ENCODE measurements around the gene FOXP1. TPM values are rescaled to one million over a fixed set of nuclear protein-coding genes. Genes with fewer than 3 reads are reported as not detected.

The FOXP1 gene
- total and polyA plus RNA-seq, 7 experiments from 2014 or later, result 104 to 537 (median 444) TPM

- Histone ChIP-seq H3K27me3 (ENCODE audit: control insufficient read depth in 2 of 2, insufficient read depth in 2 of 2, low read length in 2 of 2) (no peaks in the 10 kb centered on the region), H3K9me3 (ENCODE audit: control insufficient read depth in 2 of 3, low read length in 3 of 3) (no peaks in the 10 kb centered on the region), H3K27ac (ENCODE audit: low read depth, low read length) (no peak overlapping the region), H3K4me3 (ENCODE audit: low read length) (no peak overlapping the region), H3K36me3 (ENCODE audit: control insufficient read depth in 2 of 3, insufficient read depth in 3 of 3, low read length in 3 of 3) (no peaks in the 10 kb centered on the region), H3K4me1 (ENCODE audit: control insufficient read depth in 2 of 2, insufficient read depth in 2 of 2, low read length in 2 of 2) (peaks cover 0 to 4% of the 10 kb centered on the region in 2 donors)
- intact Hi-C loops (cut with micrococcal nuclease), result no loop called here
- Mint-ChIP-seq H3K27me3 (no peaks in the 10 kb centered on the region), H3K9me3 (peaks cover 0 to 5% (median 0%) of the 10 kb centered on the region in 11 donors), H3K27ac (no peak overlapping the region), H3K4me3 (no peak overlapping the region), H3K4me1 (peaks cover 4 to 24% (median 10%) of the 10 kb centered on the region in 7 donors), H3K36me3 (peaks cover 0 to 42% (median 26%) of the 10 kb centered on the region in 5 donors)
- DNase-seq (no peak), ATAC-seq (no peak)
- CTCF ChIA-PET, result no interaction called here
- POLR2A ChIA-PET, result no interaction called here
Observed at GRCh38 chr3:71564361-71564760, 19.2 kb downstream of the FOXP1 start.

- no peak for ATAC-seq
- Mint-ChIP-seq H3K9me3 (peaks cover 0 to 5% (median 0%) of the 10 kb centered on the region in 11 donors), H3K4me1 (peaks cover 4 to 24% (median 10%) of the 10 kb centered on the region in 7 donors), H3K36me3 (peaks cover 0 to 42% (median 26%) of the 10 kb centered on the region in 5 donors), H3K4me3 (no peak overlapping the region), H3K27me3 (no peaks in the 10 kb centered on the region), H3K27ac (no peak overlapping the region)
- Histone ChIP-seq H3K27me3 (ENCODE audit: control insufficient read depth in 2 of 2, insufficient read depth in 2 of 2, low read length in 2 of 2) (no peaks in the 10 kb centered on the region), H3K36me3 (ENCODE audit: control insufficient read depth in 2 of 3, insufficient read depth in 3 of 3, low read length in 3 of 3) (no peaks in the 10 kb centered on the region), H3K4me1 (ENCODE audit: control insufficient read depth in 2 of 2, insufficient read depth in 2 of 2, low read length in 2 of 2) (peaks cover 0 to 4% of the 10 kb centered on the region in 2 donors), H3K9me3 (ENCODE audit: control insufficient read depth in 2 of 3, low read length in 3 of 3) (no peaks in the 10 kb centered on the region), H3K27ac (ENCODE audit: low read depth, low read length) (no peak overlapping the region), H3K4me3 (ENCODE audit: low read length) (no peak overlapping the region)
- DNase-seq, result no peak
- ChIA-PET POLR2A (interaction anchor here (0.6 kb wide), 1 partner anchor 529 kb away, joined by 3 read pairs; no protein-coding TSS in a partner anchor), CTCF (no interaction called here)
- intact Hi-C loops (cut with micrococcal nuclease), result no loop called here
Observed at GRCh38 chr3:71563827-71564226, 19.7 kb downstream of the FOXP1 start.

- no peak overlapping the region for H3K4me3 ChIP-seq (ENCODE audit: low read length)
- H3K4me3 Mint-ChIP-seq, result no peak overlapping the region
- ATAC-seq (no peak), DNase-seq (no peak)
- ChIA-PET CTCF (no interaction called here), POLR2A (no interaction called here)
- H3K36me3 Mint-ChIP-seq, result peaks cover 0 to 42% (median 30%) of the 10 kb centered on the region in 5 donors
- H3K27ac ChIP-seq (ENCODE audit: low read depth, low read length), result no peak overlapping the region
- H3K27me3 ChIP-seq (ENCODE audit: control insufficient read depth in 2 of 2, insufficient read depth in 2 of 2, low read length in 2 of 2), result no peaks in the 10 kb centered on the region
- no peaks in the 10 kb centered on the region for H3K27me3 Mint-ChIP-seq
- intact Hi-C loops (cut with micrococcal nuclease), result no loop called here
- no peaks in the 10 kb centered on the region for H3K9me3 ChIP-seq (ENCODE audit: control insufficient read depth in 2 of 3, low read length in 3 of 3)
- H3K4me1 ChIP-seq (ENCODE audit: control insufficient read depth in 2 of 2, insufficient read depth in 2 of 2, low read length in 2 of 2), result peaks cover 0 to 4% of the 10 kb centered on the region in 2 donors
- H3K36me3 ChIP-seq (ENCODE audit: control insufficient read depth in 2 of 3, insufficient read depth in 3 of 3, low read length in 3 of 3), result no peaks in the 10 kb centered on the region
- H3K9me3 Mint-ChIP-seq, result peaks cover 0 to 5% (median 0%) of the 10 kb centered on the region in 11 donors
- H3K4me1 Mint-ChIP-seq, result peaks cover 0 to 20% (median 9%) of the 10 kb centered on the region in 7 donors
- H3K27ac Mint-ChIP-seq, result no peak overlapping the region
Observed at GRCh38 chr3:71562938-71563337, 20.6 kb downstream of the FOXP1 start.

- peaks cover 0 to 4% of the 10 kb centered on the region in 2 donors for H3K4me1 ChIP-seq (ENCODE audit: control insufficient read depth in 2 of 2, insufficient read depth in 2 of 2, low read length in 2 of 2)
- peaks cover 0 to 5% (median 0%) of the 10 kb centered on the region in 11 donors for H3K9me3 Mint-ChIP-seq
- H3K4me1 Mint-ChIP-seq, result peaks cover 0 to 14% (median 6%) of the 10 kb centered on the region in 7 donors
- H3K27me3 Mint-ChIP-seq, result no peaks in the 10 kb centered on the region
- H3K4me3 Mint-ChIP-seq, result no peak overlapping the region
- H3K27ac Mint-ChIP-seq, result no peak overlapping the region
- no peak overlapping the region for H3K4me3 ChIP-seq (ENCODE audit: low read length)
- ATAC-seq (no peak), DNase-seq (no peak)
- no peaks in the 10 kb centered on the region for H3K36me3 ChIP-seq (ENCODE audit: control insufficient read depth in 2 of 3, insufficient read depth in 3 of 3, low read length in 3 of 3)
- no peak overlapping the region for H3K27ac ChIP-seq (ENCODE audit: low read depth, low read length)
- ChIA-PET POLR2A (interaction anchor here (0.5 to 0.6 kb wide), 2 partner anchors 185 to 285 kb away, joined by 3 read pairs; no protein-coding TSS in a partner anchor), CTCF (interaction anchor here (0.6 kb wide), 1 partner anchor 32 kb away, joined by 3 read pairs; no protein-coding TSS in a partner anchor)
- no peaks in the 10 kb centered on the region for H3K27me3 ChIP-seq (ENCODE audit: control insufficient read depth in 2 of 2, insufficient read depth in 2 of 2, low read length in 2 of 2)
- peaks cover 0 to 43% (median 28%) of the 10 kb centered on the region in 5 donors for H3K36me3 Mint-ChIP-seq
- no peaks in the 10 kb centered on the region for H3K9me3 ChIP-seq (ENCODE audit: control insufficient read depth in 2 of 3, low read length in 3 of 3)
- intact Hi-C loops (cut with micrococcal nuclease), result no loop called here
Observed at GRCh38 chr3:71560665-71561064, 22.9 kb downstream of the FOXP1 start.

- intact Hi-C loops (cut with micrococcal nuclease), result no loop called here
- Histone ChIP-seq H3K27ac (ENCODE audit: low read depth, low read length) (no peak overlapping the region), H3K4me1 (ENCODE audit: control insufficient read depth in 2 of 2, insufficient read depth in 2 of 2, low read length in 2 of 2) (peaks cover 0 to 4% of the 10 kb centered on the region in 2 donors), H3K36me3 (ENCODE audit: control insufficient read depth in 2 of 3, insufficient read depth in 3 of 3, low read length in 3 of 3) (no peaks in the 10 kb centered on the region), H3K27me3 (ENCODE audit: control insufficient read depth in 2 of 2, insufficient read depth in 2 of 2, low read length in 2 of 2) (no peaks in the 10 kb centered on the region), H3K9me3 (ENCODE audit: control insufficient read depth in 2 of 3, low read length in 3 of 3) (no peaks in the 10 kb centered on the region), H3K4me3 (ENCODE audit: low read length) (no peak overlapping the region)
- H3K4me3 Mint-ChIP-seq, result peak overlapping the region in 1 of 10 donors; percentile 45
- H3K27me3 Mint-ChIP-seq, result no peaks in the 10 kb centered on the region
- CTCF ChIA-PET, result interaction anchor here (0.6 kb wide), 1 partner anchor 205 kb away, joined by 4 read pairs; no protein-coding TSS in a partner anchor
- DNase-seq, result no peak
- H3K9me3 Mint-ChIP-seq, result peaks cover 0 to 5% (median 0%) of the 10 kb centered on the region in 11 donors
- ATAC-seq, result no peak
- H3K27ac Mint-ChIP-seq, result peak overlapping the region in 1 of 9 donors; percentile 30
- POLR2A ChIA-PET, result interaction anchor here (0.6 kb wide), 1 partner anchor 10 kb away, joined by 3 read pairs; no protein-coding TSS in a partner anchor
- H3K4me1 Mint-ChIP-seq, result peaks cover 0 to 14% (median 6%) of the 10 kb centered on the region in 7 donors
- H3K36me3 Mint-ChIP-seq, result peaks cover 0 to 36% (median 21%) of the 10 kb centered on the region in 5 donors
Observed at GRCh38 chr3:71559578-71560162, 23.9 kb downstream of the FOXP1 start.

GRCh38 chr3:71559021-71559420, 24.5 kb downstream of the FOXP1 start:
- Histone ChIP-seq H3K27ac (ENCODE audit: low read depth, low read length) (no peak overlapping the region), H3K9me3 (ENCODE audit: control insufficient read depth in 2 of 3, low read length in 3 of 3) (no peaks in the 10 kb centered on the region), H3K4me1 (ENCODE audit: control insufficient read depth in 2 of 2, insufficient read depth in 2 of 2, low read length in 2 of 2) (peaks cover 0 to 3% of the 10 kb centered on the region in 2 donors), H3K36me3 (ENCODE audit: control insufficient read depth in 2 of 3, insufficient read depth in 3 of 3, low read length in 3 of 3) (no peaks in the 10 kb centered on the region), H3K27me3 (ENCODE audit: control insufficient read depth in 2 of 2, insufficient read depth in 2 of 2, low read length in 2 of 2) (no peaks in the 10 kb centered on the region), H3K4me3 (ENCODE audit: low read length) (no peak overlapping the region)
- Mint-ChIP-seq H3K36me3 (peaks cover 0 to 30% (median 19%) of the 10 kb centered on the region in 5 donors), H3K27me3 (no peaks in the 10 kb centered on the region), H3K9me3 (peaks cover 0 to 5% (median 0%) of the 10 kb centered on the region in 11 donors), H3K4me1 (peaks cover 0 to 10% (median 3%) of the 10 kb centered on the region in 7 donors), H3K4me3 (no peak overlapping the region), H3K27ac (no peak overlapping the region)
- ChIA-PET CTCF (interaction anchor here (0.6 kb wide), 1 partner anchor 291 kb away, joined by 3 read pairs; no protein-coding TSS in a partner anchor), POLR2A (interaction anchor here (0.6 to 0.7 kb wide), 2 partner anchors 9 to 310 kb away, joined by 3 to 6 read pairs; no protein-coding TSS in a partner anchor)
- ATAC-seq (no peak), DNase-seq (no peak)
- intact Hi-C loops (cut with micrococcal nuclease), result no loop called here

Measured in naive thymus-derived CD4-positive, alpha-beta T cell (primary cell).